Neural cell (in vitro differentiated cells): ENCODE measurements around the gene CAAP1. TPM values are rescaled to one million over a fixed set of nuclear protein-coding genes. Genes with fewer than 3 reads are reported as not detected.

Source experiments
- H2AFZ ChIP-seq: fragments of 200-600, 300-800 bp; sonication (generic), shearing (Covaris generic); 2 replicates; pipeline ENCODE4 v1.6.0; 2014; ENCODE audit warnings: low read depth, mild to moderate bottlenecking, antibody characterized with exemption, low read length, moderate library complexity
- H3F3A ChIP-seq: fragments of 200-600 bp; shearing (Covaris generic); 2 replicates; pipeline ENCODE4 v1.6.1; 2016; ENCODE audit warnings: mild to moderate bottlenecking, moderate library complexity, mixed read lengths, antibody characterized with exemption, low read length; ENCODE audit not compliant: insufficient read depth, poor library complexity, severe bottlenecking
- H3K27ac ChIP-seq: fragments of 200-600, 300-800 bp; sonication (generic), shearing (Covaris generic); 2 replicates; pipeline ENCODE4 v1.5.1; 2014; ENCODE audit warnings: mild to moderate bottlenecking, low read length, moderate library complexity
- H3K27me3 ChIP-seq: fragments of 300-800, 200-600 bp; sonication (generic), shearing (Covaris generic); 2 replicates; pipeline ENCODE4 v1.6.0; 2014; ENCODE audit warnings: mild to moderate bottlenecking, low read depth, low read length, moderate library complexity; ENCODE audit not compliant: insufficient read depth
- H3K36me3 ChIP-seq: fragments of 300-800, 200-600 bp; sonication (generic), shearing (Covaris generic); 2 replicates; pipeline ENCODE4 v1.5.1; 2014; ENCODE audit warnings: mild to moderate bottlenecking, antibody characterized with exemption, low read length, moderate library complexity; ENCODE audit not compliant: insufficient read depth
- H3K4me2 ChIP-seq: fragments of 300-800, 200-600 bp; sonication (generic), shearing (Covaris generic); 2 replicates; pipeline ENCODE4 v1.6.0; 2014; ENCODE audit warnings: mild to moderate bottlenecking, low read length
- H3K4me3 ChIP-seq: fragments of 300-800, 200-600 bp; sonication (generic), shearing (Covaris generic); 2 replicates; pipeline ENCODE4 v1.5.1; 2014; ENCODE audit warnings: mild to moderate bottlenecking, low read length, moderate library complexity
- H3K79me2 ChIP-seq: fragments of 200-600 bp; shearing (Covaris generic); replicated peaks from 2 replicates; pipeline ENCODE4 v1.6.0; 2014; ENCODE audit warnings: mild to moderate bottlenecking, low read length, moderate library complexity; ENCODE audit not compliant: insufficient read depth
- H3K9ac ChIP-seq: fragments of 300-800, 200-600 bp; sonication (generic), shearing (Covaris generic); 2 replicates; pipeline ENCODE4 v1.6.1; 2016; ENCODE audit warnings: mild to moderate bottlenecking, low read length, mixed read lengths
- H3K9me2 ChIP-seq: fragments of 200-600 bp; shearing (Covaris generic); 2 replicates; pipeline ENCODE4 v1.6.1; 2016; ENCODE audit warnings: mild to moderate bottlenecking, low read length, mixed read lengths; ENCODE audit not compliant: insufficient read depth
- H3K9me3 ChIP-seq: fragments of 200-600, 300-800 bp; sonication (generic), shearing (Covaris generic); 2 replicates; pipeline ENCODE4 v1.6.1; 2016; ENCODE audit warnings: mild to moderate bottlenecking, mixed run types, low read length, moderate library complexity, mixed read lengths
- H4K20me1 ChIP-seq: fragments of 200-600 bp; shearing (Covaris generic); 2 replicates; pipeline ENCODE4 v1.6.1; 2016; ENCODE audit warnings: mild to moderate bottlenecking, mixed run types; ENCODE audit not compliant: insufficient read depth
- EP300 ChIP-seq: fragments of 450-650 bp; conservative IDR thresholded peaks from 2 replicates; pipeline ENCODE4 v1.6.1; 2014; ENCODE audit warnings: antibody characterized with exemption, mild to moderate bottlenecking, moderate library complexity; ENCODE audit not compliant: poor library complexity, severe bottlenecking
- EZH2 ChIP-seq: fragments of 200-600, 300-800 bp; shearing (Covaris generic), sonication (generic); IDR thresholded peaks from 2 replicates; pipeline ENCODE4 v1.6.1; 2014; ENCODE audit warnings: antibody characterized with exemption, low read length, borderline replicate concordance, mild to moderate bottlenecking; ENCODE audit not compliant: insufficient read depth, poor library complexity, severe bottlenecking
- MXI1 ChIP-seq: fragments of 450-650 bp; conservative IDR thresholded peaks from 2 replicates; pipeline ENCODE4 v1.6.1; 2014; ENCODE audit warnings: antibody characterized with exemption, mild to moderate bottlenecking; ENCODE audit not compliant: poor library complexity, severe bottlenecking
- POLR2AphosphoS5 ChIP-seq: IDR thresholded peaks from 2 replicates; pipeline ENCODE4 v1.6.1; 2012
- RAD21 ChIP-seq: fragments of 450-650 bp; conservative IDR thresholded peaks from 2 replicates; pipeline ENCODE4 v1.6.1; 2014; ENCODE audit warnings: antibody characterized with exemption, mild to moderate bottlenecking, moderate library complexity
- SMC3 ChIP-seq: fragments of 450-650 bp; conservative IDR thresholded peaks from 2 replicates; pipeline ENCODE4 v1.6.1; 2014; ENCODE audit warnings: antibody characterized with exemption, mild to moderate bottlenecking, moderate library complexity; ENCODE audit not compliant: poor library complexity
- TAF1 ChIP-seq: IDR thresholded peaks from 2 replicates; pipeline ENCODE4 v1.6.1; 2012; ENCODE audit warnings: low read depth
- polyA plus RNA-seq: library from polyadenylated mRNA; depleted of rRNA; stranded (reverse); fragments of >200 nt; gene quantifications from 2 replicates; pipeline ENCODE4 v1.2.3, GENCODE V29; 2014
- TF ChIP-seq, protein P1 (sequence below): fragments of 450-650 bp; IDR thresholded peaks from 2 replicates; pipeline ENCODE4 v1.5.1; 2014; ENCODE audit warnings: antibody characterized with exemption, mild to moderate bottlenecking, moderate library complexity; ENCODE audit not compliant: poor library complexity, severe bottlenecking
- TF ChIP-seq, protein P2 (sequence below): IDR thresholded peaks from 2 replicates; pipeline ENCODE4 v1.6.1; 2012; ENCODE audit warnings: borderline replicate concordance

Gene CAAP1
- polyA plus RNA-seq, 1 donor from 2014 or later = 14.9 TPM

DNA sequence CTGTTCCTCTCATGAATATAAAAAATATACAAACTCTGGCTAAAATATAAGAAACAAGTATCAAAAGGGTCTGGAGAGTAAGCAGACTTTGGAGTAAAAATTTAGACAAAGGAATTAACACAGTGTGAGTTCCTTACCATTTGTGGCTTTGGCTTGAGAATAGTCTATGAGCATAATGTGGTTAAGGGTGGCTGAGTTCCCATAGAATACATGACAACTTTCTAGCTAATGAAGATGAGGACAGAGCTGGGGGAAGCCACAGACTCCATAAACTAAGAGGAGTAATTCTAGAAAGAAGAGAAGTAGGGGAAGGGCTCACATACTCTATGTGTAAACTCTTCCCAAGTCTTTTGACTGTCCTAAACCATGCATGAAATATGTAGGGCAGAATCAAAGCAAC, 79.4 kb downstream of the CAAP1 start:
- Histone ChIP-seq H3K79me2 (no peaks in the 10 kb centered on the region), H3K27ac (no peak overlapping the region), H3K9me2 (no peaks in the 10 kb centered on the region), H3K9me3 (no peaks in the 10 kb centered on the region), H3K4me2 (no peak overlapping the region), H4K20me1 (no peaks in the 10 kb centered on the region), H3K27me3 (no peaks in the 10 kb centered on the region), H3K36me3 (no peaks in the 10 kb centered on the region), H2AFZ (no peak overlapping the region), H3K4me3 (no peak overlapping the region), H3K9ac (no peak overlapping the region), H3F3A (no peaks in the 10 kb centered on the region)
- TF ChIP-seq MXI1 = no peak
- TF ChIP-seq, protein P1, sequence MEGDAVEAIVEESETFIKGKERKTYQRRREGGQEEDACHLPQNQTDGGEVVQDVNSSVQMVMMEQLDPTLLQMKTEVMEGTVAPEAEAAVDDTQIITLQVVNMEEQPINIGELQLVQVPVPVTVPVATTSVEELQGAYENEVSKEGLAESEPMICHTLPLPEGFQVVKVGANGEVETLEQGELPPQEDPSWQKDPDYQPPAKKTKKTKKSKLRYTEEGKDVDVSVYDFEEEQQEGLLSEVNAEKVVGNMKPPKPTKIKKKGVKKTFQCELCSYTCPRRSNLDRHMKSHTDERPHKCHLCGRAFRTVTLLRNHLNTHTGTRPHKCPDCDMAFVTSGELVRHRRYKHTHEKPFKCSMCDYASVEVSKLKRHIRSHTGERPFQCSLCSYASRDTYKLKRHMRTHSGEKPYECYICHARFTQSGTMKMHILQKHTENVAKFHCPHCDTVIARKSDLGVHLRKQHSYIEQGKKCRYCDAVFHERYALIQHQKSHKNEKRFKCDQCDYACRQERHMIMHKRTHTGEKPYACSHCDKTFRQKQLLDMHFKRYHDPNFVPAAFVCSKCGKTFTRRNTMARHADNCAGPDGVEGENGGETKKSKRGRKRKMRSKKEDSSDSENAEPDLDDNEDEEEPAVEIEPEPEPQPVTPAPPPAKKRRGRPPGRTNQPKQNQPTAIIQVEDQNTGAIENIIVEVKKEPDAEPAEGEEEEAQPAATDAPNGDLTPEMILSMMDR = no peak
- no peak for TF ChIP-seq TAF1
- TF ChIP-seq, protein P2, sequence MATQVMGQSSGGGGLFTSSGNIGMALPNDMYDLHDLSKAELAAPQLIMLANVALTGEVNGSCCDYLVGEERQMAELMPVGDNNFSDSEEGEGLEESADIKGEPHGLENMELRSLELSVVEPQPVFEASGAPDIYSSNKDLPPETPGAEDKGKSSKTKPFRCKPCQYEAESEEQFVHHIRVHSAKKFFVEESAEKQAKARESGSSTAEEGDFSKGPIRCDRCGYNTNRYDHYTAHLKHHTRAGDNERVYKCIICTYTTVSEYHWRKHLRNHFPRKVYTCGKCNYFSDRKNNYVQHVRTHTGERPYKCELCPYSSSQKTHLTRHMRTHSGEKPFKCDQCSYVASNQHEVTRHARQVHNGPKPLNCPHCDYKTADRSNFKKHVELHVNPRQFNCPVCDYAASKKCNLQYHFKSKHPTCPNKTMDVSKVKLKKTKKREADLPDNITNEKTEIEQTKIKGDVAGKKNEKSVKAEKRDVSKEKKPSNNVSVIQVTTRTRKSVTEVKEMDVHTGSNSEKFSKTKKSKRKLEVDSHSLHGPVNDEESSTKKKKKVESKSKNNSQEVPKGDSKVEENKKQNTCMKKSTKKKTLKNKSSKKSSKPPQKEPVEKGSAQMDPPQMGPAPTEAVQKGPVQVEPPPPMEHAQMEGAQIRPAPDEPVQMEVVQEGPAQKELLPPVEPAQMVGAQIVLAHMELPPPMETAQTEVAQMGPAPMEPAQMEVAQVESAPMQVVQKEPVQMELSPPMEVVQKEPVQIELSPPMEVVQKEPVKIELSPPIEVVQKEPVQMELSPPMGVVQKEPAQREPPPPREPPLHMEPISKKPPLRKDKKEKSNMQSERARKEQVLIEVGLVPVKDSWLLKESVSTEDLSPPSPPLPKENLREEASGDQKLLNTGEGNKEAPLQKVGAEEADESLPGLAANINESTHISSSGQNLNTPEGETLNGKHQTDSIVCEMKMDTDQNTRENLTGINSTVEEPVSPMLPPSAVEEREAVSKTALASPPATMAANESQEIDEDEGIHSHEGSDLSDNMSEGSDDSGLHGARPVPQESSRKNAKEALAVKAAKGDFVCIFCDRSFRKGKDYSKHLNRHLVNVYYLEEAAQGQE = no peak
- no peak for TF ChIP-seq EZH2
- TF ChIP-seq POLR2AphosphoS5 = no peak
- TF ChIP-seq RAD21 = no peak
- no peak for TF ChIP-seq EP300
- no peak for TF ChIP-seq SMC3

DNA sequence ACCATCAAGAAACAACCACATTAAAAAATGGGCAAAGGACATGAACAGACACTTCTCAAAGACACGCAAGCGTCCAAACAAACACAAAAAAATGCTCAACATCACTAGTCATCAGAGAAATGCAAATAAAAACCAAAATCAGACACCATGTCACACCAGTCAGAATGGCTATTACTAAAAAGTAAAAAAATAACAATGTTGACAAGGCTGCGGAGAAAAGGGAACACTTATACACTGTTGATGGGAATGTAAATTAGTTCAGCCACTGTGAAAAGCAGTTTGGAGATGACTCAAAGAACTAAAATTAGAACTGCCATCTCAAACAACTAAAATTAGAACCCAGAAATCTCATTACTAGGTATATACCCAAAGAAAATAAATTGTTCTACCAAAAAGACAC, 80.4 kb downstream of the CAAP1 start:
- H3K9me2 ChIP-seq = no peaks in the 10 kb centered on the region
- H3K4me3 ChIP-seq = no peak overlapping the region
- TF ChIP-seq EZH2 (no peak), RAD21 (no peak), POLR2AphosphoS5 (no peak), EP300 (no peak), TAF1 (no peak), MXI1 (no peak), SMC3 (no peak)
- TF ChIP-seq, protein P1 = no peak
- TF ChIP-seq, protein P2 = no peak
- H3K27ac ChIP-seq = no peak overlapping the region
- H3K9me3 ChIP-seq = no peaks in the 10 kb centered on the region
- no peaks in the 10 kb centered on the region for H3F3A ChIP-seq
- H3K9ac ChIP-seq = no peak overlapping the region
- no peaks in the 10 kb centered on the region for H3K79me2 ChIP-seq
- no peaks in the 10 kb centered on the region for H3K36me3 ChIP-seq
- no peaks in the 10 kb centered on the region for H3K27me3 ChIP-seq
- no peak overlapping the region for H2AFZ ChIP-seq
- no peak overlapping the region for H3K4me2 ChIP-seq
- H4K20me1 ChIP-seq = no peaks in the 10 kb centered on the region
